Fibroblast of the aortic adventitia (primary cell): Measurements from ENCODE around the gene STAC2. TPM values are rescaled to one million over a fixed set of nuclear protein-coding genes. Genes with fewer than 3 reads are reported as not detected.

Source experiments
- DNase-seq: peaks from one replicate; pipeline ENCODE4 v3.0.0-alpha.2; 2010; ENCODE audit warnings: low read depth
- H3K4me3 ChIP-seq: 2 replicates; pipeline ENCODE4 v1.5.1; 2011; ENCODE audit warnings: low read depth, mild to moderate bottlenecking, control low read depth, low read length, moderate library complexity
- total RNA-seq: library from RNA; depleted of rRNA; stranded (reverse); fragments of >200 nt; gene quantifications from 2 replicates; pipeline ENCODE4 v1.2.3, GENCODE V29; 2012; ENCODE audit warnings: low replicate concordance
- TF ChIP-seq, protein P1 (sequence below): IDR thresholded peaks from 2 replicates; pipeline ENCODE4 v1.5.1; 2011; ENCODE audit warnings: mild to moderate bottlenecking, low read length, control low read depth, inconsistent platforms; ENCODE audit not compliant: insufficient read depth

Gene STAC2
- total RNA-seq, 1 donor: 0.18 TPM

- DNase-seq: peak; percentile 50
- TF ChIP-seq, protein P1, sequence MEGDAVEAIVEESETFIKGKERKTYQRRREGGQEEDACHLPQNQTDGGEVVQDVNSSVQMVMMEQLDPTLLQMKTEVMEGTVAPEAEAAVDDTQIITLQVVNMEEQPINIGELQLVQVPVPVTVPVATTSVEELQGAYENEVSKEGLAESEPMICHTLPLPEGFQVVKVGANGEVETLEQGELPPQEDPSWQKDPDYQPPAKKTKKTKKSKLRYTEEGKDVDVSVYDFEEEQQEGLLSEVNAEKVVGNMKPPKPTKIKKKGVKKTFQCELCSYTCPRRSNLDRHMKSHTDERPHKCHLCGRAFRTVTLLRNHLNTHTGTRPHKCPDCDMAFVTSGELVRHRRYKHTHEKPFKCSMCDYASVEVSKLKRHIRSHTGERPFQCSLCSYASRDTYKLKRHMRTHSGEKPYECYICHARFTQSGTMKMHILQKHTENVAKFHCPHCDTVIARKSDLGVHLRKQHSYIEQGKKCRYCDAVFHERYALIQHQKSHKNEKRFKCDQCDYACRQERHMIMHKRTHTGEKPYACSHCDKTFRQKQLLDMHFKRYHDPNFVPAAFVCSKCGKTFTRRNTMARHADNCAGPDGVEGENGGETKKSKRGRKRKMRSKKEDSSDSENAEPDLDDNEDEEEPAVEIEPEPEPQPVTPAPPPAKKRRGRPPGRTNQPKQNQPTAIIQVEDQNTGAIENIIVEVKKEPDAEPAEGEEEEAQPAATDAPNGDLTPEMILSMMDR: no peak
- H3K4me3 ChIP-seq: peak overlapping the region; percentile 44
Observed at GRCh38 chr17:39209317-39210092, 16.2 kb downstream of the STAC2 start.

- no peak overlapping the region for H3K4me3 ChIP-seq
- DNase-seq: no peak
Observed at GRCh38 chr17:39208893-39209292, 16.9 kb downstream of the STAC2 start.

DNA sequence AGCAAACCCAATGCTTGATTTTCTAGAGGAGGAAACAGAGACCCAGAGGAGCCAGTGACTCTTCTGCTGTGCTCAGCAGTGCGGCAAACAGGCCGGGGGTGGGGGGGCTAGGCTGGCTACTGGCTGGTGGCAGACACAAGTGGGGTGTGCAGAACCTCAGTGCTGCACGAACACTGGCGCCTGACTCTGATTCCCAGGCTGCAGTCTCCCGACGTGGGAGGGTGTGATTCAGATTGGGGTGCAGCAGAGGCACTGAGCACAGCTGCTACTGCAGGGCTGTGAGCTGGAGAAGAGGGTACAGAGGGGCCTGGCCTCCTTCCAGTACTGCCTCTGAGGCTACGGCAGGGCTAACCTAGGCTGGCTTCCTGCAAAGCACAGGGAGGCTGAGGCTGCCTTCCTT is 17.6 kb downstream of the STAC2 start:
- no peak overlapping the region for H3K4me3 ChIP-seq
- TF ChIP-seq, protein P1: no peak
- DNase-seq: no peak

More at GRCh38 chr17:39208893-39209292, 16.9 kb downstream of the STAC2 start:
- TF ChIP-seq, protein P1: no peak

GRCh38 chr17:39205112-39205526 is 20.6 kb downstream of the STAC2 start:
- TF ChIP-seq, protein P1: no peak
- H3K4me3 ChIP-seq: no peak overlapping the region
- no peak for DNase-seq

DNA sequence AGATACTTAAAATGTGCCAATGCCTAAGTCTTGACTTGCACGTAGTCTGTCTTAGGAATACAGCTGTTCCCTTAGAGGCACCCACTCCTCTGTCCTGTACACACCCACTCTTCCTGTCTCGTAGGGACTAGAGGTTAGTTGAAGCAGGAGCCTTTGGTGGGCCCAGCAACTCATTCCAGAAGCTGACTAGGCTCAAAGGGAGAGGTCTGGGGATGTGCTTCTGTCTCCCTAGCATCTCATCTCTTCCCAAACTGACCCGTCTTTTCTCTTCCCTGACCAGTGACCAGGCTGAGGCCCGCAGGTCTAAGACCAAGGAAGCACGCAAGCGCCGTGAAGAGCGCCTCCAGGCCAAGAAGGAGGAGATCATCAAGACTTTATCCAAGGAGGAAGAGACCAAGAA is 21.5 kb downstream of the STAC2 start:
- no peak for DNase-seq
- TF ChIP-seq, protein P1: no peak
- no peak overlapping the region for H3K4me3 ChIP-seq

GRCh38 chr17:39200957-39201510 is 24.7 kb downstream of the STAC2 start:
- DNase-seq: no peak
- H3K4me3 ChIP-seq: peak overlapping the region; percentile 96
- TF ChIP-seq, protein P1: no peak
